Measurements from ENCODE around the gene PDE10A.
"Not testable (repeated sequence)": the region's sequence is repeated elsewhere in the genome, so short reads cannot be mapped to it uniquely, and the experiment has no call there.

Gene PDE10A

DNA sequence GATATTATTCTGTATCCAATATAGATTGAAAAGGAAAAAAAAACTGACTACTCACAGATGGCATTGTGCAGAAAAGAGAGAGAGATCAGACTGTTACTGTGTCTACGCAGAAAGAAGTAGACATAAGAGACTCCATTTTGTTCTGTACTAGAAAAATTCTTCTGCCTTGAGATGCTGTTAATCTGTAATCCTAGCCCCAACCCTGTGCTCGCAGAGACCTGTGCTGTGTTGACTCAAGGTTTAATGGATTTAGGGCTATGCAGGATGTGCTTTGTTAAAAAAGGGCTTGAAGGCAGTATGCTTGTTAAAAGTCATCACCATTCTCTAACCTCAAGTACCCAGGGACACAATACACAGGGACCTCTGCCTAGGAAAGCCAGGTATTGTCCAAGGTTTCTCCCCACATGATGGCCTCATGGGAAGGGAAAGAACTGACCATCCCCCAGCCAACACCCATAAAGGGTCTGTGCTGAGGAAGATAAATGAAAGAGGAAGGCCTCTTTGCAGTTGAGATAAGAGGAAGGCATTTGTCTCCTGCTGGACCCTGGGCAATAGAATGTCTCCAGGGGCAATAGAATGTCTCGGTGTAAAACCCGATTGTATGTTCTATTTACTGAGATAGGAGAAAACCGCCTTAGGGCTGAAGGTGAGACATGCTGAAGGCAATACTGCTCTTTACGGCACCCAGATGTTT lies 162.7 kb downstream of the PDE10A start:
- not testable (repeated sequence) for H2AFZ ChIP-seq (ENCODE audit: low read length, unreplicated experiment); H3K4me1 ChIP-seq (ENCODE audit: control insufficient read depth, insufficient read depth, low read length, unreplicated experiment); H3K79me2 ChIP-seq (ENCODE audit: control insufficient read depth, insufficient read depth, low read length, unreplicated experiment); H3K27ac ChIP-seq (ENCODE audit: low read depth, low read length); H3K27me3 ChIP-seq (ENCODE audit: insufficient read depth, low read length); H3K36me3 ChIP-seq (ENCODE audit: insufficient read depth, low read length); H3K4me3 ChIP-seq (ENCODE audit: low read depth, low read length)

DNA sequence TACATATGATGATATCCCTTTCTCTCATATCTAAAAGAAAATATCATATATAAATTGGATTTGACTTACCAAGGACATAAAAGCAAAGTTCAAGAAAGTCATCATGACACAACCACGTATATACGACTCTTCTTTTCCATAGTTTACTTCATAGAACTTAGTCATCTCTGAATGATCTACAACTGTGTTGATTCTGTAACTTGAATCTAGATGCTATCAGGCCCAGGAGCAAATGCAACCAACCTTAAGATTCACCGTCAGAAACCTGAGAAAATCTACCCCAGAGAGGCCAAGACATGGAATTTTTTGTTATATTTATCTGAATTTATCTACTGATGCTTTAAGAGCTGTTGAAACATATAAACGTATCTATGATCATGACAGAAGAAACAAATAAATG lies 165.6 kb downstream of the PDE10A start:
- no peaks in the 10 kb centered on the region for H3K27me3 ChIP-seq (ENCODE audit: insufficient read depth, low read length)
- H3K4me1 ChIP-seq (ENCODE audit: control insufficient read depth, insufficient read depth, low read length, unreplicated experiment): no peaks in the 10 kb centered on the region
- H3K36me3 ChIP-seq (ENCODE audit: insufficient read depth, low read length): no peaks in the 10 kb centered on the region
- no peak overlapping the region for H2AFZ ChIP-seq (ENCODE audit: low read length, unreplicated experiment)
- no peak overlapping the region for H3K4me3 ChIP-seq (ENCODE audit: low read depth, low read length)
- H3K27ac ChIP-seq (ENCODE audit: low read depth, low read length): no peak overlapping the region
- no peaks in the 10 kb centered on the region for H3K79me2 ChIP-seq (ENCODE audit: control insufficient read depth, insufficient read depth, low read length, unreplicated experiment)

DNA sequence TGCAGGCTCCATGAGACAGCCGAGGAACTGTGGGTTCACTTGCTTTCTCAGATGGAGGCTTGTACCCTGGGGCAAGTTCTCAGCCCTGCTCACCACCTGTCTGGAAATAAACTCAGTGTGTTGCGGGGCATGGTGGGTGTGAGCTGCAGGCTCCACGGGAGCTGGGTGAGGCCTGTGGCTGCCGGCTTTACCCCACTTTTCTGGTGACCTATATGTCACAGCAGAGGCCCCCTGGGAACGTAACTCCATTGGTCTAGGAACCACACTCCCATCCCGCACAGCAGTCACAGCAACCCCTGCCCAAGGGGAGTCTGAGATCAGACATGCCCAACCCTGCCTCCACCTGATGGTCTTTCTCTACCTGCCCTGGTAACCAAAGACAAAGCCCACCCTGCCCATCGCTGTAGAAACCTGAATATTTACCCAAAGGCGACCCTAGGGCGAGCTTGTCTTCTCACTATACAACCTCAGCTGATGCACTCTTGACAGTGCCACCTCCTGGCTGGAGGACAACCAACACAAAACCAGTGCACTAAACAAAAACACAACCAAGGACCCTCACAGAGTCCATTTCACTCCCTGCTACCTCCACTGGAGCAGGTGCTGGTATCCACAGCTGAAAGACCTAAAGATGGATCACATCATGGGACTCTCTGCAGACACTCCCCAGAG lies 174.3 kb downstream of the PDE10A start:
- Histone ChIP-seq H2AFZ (ENCODE audit: low read length, unreplicated experiment) (no peak overlapping the region), H3K27me3 (ENCODE audit: insufficient read depth, low read length) (no peaks in the 10 kb centered on the region), H3K4me3 (ENCODE audit: low read depth, low read length) (no peak overlapping the region), H3K36me3 (ENCODE audit: insufficient read depth, low read length) (no peaks in the 10 kb centered on the region), H3K27ac (ENCODE audit: low read depth, low read length) (no peak overlapping the region), H3K4me1 (ENCODE audit: control insufficient read depth, insufficient read depth, low read length, unreplicated experiment) (no peaks in the 10 kb centered on the region), H3K79me2 (ENCODE audit: control insufficient read depth, insufficient read depth, low read length, unreplicated experiment) (no peaks in the 10 kb centered on the region)

DNA sequence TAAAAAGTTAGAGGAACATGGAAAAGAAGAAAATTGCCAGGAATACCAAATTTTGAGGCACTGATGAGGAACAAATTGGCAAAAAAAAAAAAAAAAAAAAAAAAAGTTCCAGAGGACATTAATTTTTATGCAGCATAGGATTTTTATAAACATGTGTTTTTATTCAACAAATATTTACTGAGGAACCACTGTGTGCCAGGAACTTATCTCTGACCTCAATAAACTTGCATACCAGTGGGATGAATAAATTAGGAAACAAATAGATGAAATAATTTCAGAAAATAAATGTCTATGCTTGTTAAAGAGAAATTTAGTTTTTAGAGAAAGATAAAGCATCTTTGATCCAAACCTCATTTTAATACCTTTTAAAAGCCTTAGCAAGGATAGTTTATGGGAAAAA lies 175.1 kb downstream of the PDE10A start:
- no peaks in the 10 kb centered on the region for H3K36me3 ChIP-seq (ENCODE audit: insufficient read depth, low read length)
- no peak overlapping the region for H3K27ac ChIP-seq (ENCODE audit: low read depth, low read length)
- no peak overlapping the region for H3K4me3 ChIP-seq (ENCODE audit: low read depth, low read length)
- no peak overlapping the region for H2AFZ ChIP-seq (ENCODE audit: low read length, unreplicated experiment)
- no peaks in the 10 kb centered on the region for H3K79me2 ChIP-seq (ENCODE audit: control insufficient read depth, insufficient read depth, low read length, unreplicated experiment)
- H3K27me3 ChIP-seq (ENCODE audit: insufficient read depth, low read length): no peaks in the 10 kb centered on the region
- no peaks in the 10 kb centered on the region for H3K4me1 ChIP-seq (ENCODE audit: control insufficient read depth, insufficient read depth, low read length, unreplicated experiment)

DNA sequence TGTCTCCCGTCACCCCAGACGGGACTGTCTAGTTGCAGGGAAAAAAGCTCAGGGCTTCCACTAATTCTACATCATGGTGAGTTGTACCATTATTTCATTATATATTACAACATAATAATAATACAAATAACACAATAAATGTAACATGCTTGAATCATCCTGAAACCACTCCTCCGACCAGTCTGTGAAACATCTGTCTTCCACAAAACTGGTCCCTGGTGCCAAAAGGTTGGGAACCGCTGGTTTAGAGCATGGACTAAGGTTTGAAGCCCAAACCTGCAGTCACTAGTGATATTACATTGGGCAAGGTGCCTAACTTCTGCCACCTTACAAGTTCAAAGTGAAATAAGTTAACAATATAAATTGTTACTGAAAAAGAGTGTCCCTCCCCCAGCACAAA lies 175.7 kb downstream of the PDE10A start:
- no peak overlapping the region for H3K4me3 ChIP-seq (ENCODE audit: low read depth, low read length)
- H3K36me3 ChIP-seq (ENCODE audit: insufficient read depth, low read length): no peaks in the 10 kb centered on the region
- H3K27ac ChIP-seq (ENCODE audit: low read depth, low read length): no peak overlapping the region
- H3K27me3 ChIP-seq (ENCODE audit: insufficient read depth, low read length): no peaks in the 10 kb centered on the region
- H2AFZ ChIP-seq (ENCODE audit: low read length, unreplicated experiment): no peak overlapping the region
- H3K79me2 ChIP-seq (ENCODE audit: control insufficient read depth, insufficient read depth, low read length, unreplicated experiment): no peaks in the 10 kb centered on the region
- H3K4me1 ChIP-seq (ENCODE audit: control insufficient read depth, insufficient read depth, low read length, unreplicated experiment): no peaks in the 10 kb centered on the region

DNA sequence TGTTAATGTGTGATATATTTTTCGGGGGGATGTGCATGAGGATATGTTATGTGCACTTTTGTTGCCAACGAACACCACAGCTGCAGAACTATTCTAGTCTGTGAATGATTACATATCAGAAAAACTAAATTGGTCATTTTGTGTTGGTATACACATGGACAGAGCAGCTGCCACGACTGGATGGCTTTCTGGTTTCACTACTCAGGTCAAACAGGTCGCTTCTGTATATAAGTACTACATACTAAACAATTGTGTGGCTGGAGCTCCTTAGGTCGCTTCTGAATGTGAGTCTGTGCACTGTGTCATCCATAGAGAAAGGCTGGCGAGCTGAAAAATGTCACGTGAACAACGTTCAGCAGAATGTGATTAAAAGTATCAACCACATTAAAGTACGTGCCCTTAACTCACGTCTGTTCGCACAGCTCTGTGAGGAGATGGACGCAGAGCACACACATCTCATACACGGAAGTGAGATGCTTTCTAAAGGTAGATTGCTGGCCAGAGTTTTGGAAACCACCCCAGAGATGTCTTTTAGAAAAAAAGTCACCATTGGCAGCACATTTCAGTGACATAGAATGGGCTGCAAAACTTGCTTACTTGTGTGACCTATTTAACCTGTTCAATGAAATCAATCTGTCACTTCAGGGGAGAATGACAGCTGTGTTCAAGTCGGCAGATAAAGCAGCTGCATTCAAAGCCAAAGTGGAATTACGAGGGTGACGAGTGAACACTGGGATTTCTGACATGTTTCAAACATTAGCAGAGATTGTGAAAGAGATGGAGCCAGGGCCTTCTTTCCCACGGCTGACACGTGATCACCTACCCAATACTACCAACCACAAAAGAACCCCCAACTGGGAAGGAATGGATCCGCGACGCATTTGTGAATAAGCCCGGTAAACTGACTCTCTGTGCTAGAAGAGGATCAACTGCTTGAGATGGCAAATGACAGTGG lies 176.6 kb downstream of the PDE10A start:
- Histone ChIP-seq H3K79me2 (ENCODE audit: control insufficient read depth, insufficient read depth, low read length, unreplicated experiment) (no peaks in the 10 kb centered on the region), H3K27ac (ENCODE audit: low read depth, low read length) (no peak overlapping the region), H3K4me3 (ENCODE audit: low read depth, low read length) (no peak overlapping the region), H3K27me3 (ENCODE audit: insufficient read depth, low read length) (no peaks in the 10 kb centered on the region), H3K4me1 (ENCODE audit: control insufficient read depth, insufficient read depth, low read length, unreplicated experiment) (no peaks in the 10 kb centered on the region), H2AFZ (ENCODE audit: low read length, unreplicated experiment) (no peak overlapping the region), H3K36me3 (ENCODE audit: insufficient read depth, low read length) (no peaks in the 10 kb centered on the region)

DNA sequence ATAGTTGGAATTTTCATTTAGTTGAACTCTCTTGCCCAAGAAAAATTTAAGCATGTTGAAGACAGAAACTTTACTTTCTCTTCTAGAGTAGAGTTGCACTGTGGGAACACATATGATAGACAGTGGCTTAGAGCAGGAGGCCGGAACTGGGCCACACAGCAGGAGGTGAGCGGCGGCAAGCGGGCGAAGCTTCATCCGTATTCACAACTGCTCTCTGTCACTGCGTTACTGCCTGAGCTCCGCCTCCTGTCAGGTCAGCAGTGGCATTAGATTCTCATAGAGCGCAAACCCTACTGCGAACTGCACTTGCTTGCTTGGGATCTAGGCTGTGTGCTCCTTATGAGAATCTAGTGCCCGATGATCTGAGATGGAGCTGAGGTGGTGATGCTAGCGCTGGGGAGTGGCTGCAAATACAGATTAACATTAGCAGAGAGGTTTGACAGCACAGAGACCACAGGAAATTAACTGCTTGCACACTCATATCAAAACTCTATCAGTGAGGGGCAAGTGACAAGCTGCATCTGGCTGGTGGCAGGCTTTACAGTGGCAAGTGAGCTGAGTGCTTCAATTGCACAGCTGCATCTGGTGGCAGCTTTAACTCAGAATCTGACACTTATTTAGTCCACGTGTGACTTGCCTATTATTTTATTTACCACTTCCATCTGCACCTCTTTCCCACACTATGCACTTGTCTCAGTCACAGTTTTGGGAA lies 178.7 kb downstream of the PDE10A start:
- Histone ChIP-seq H2AFZ (ENCODE audit: low read length, unreplicated experiment) (no peak overlapping the region), H3K4me1 (ENCODE audit: control insufficient read depth, insufficient read depth, low read length, unreplicated experiment) (no peaks in the 10 kb centered on the region)

DNA sequence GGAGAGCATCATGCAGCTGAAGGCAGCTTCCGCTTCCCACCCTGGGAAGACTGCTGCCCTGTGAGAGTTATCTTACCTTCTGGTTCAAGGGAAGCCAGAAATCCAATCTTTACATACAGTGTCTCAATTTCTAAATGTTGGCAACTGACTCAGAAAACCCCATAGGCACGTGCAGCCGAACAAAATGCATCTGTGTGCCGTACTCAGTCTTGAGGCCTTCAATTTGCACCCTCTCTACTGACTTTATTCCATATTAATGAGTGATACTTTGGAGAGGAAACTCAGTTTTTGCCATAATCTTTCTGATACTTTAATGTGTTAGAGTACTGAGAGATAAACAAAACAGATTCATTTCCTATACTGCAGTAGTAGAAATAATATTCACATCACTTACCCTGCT lies 181.1 kb downstream of the PDE10A start:
- H3K27ac ChIP-seq (ENCODE audit: low read depth, low read length): no peak overlapping the region
- H3K4me1 ChIP-seq (ENCODE audit: control insufficient read depth, insufficient read depth, low read length, unreplicated experiment): no peaks in the 10 kb centered on the region
- H3K36me3 ChIP-seq (ENCODE audit: insufficient read depth, low read length): no peaks in the 10 kb centered on the region
- H3K79me2 ChIP-seq (ENCODE audit: control insufficient read depth, insufficient read depth, low read length, unreplicated experiment): no peaks in the 10 kb centered on the region
- H3K4me3 ChIP-seq (ENCODE audit: low read depth, low read length): no peak overlapping the region
- no peaks in the 10 kb centered on the region for H3K27me3 ChIP-seq (ENCODE audit: insufficient read depth, low read length)
- H2AFZ ChIP-seq (ENCODE audit: low read length, unreplicated experiment): no peak overlapping the region

More for the DNA sequence above, 178.7 kb downstream of the PDE10A start:
- Histone ChIP-seq H3K4me3 (ENCODE audit: low read depth, low read length) (no peak overlapping the region), H3K79me2 (ENCODE audit: control insufficient read depth, insufficient read depth, low read length, unreplicated experiment) (no peaks in the 10 kb centered on the region), H3K27ac (ENCODE audit: low read depth, low read length) (no peak overlapping the region), H3K36me3 (ENCODE audit: insufficient read depth, low read length) (no peaks in the 10 kb centered on the region), H3K27me3 (ENCODE audit: insufficient read depth, low read length) (no peaks in the 10 kb centered on the region)

DNA sequence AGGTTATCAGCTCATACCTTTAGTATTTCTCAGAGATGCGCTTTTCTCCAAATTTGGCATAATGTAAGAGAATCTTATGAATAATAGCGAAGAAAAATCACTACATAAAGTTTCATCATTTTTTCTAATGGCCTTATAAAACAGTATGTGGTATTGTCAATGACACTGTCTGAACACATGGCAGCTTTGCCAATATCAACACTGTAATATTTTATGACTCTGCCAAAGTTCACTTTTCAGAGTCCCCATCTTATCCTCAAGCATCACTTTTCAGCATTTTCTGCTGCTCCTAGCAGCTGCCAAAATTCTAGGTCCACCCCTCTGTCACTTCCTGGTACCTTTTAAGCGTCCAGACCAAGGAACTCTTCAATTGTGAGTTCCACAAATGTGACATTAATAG lies 182.1 kb downstream of the PDE10A start:
- H3K27me3 ChIP-seq (ENCODE audit: insufficient read depth, low read length): no peaks in the 10 kb centered on the region
- no peaks in the 10 kb centered on the region for H3K4me1 ChIP-seq (ENCODE audit: control insufficient read depth, insufficient read depth, low read length, unreplicated experiment)
- H3K27ac ChIP-seq (ENCODE audit: low read depth, low read length): no peak overlapping the region
- no peak overlapping the region for H2AFZ ChIP-seq (ENCODE audit: low read length, unreplicated experiment)
- no peaks in the 10 kb centered on the region for H3K79me2 ChIP-seq (ENCODE audit: control insufficient read depth, insufficient read depth, low read length, unreplicated experiment)
- H3K4me3 ChIP-seq (ENCODE audit: low read depth, low read length): no peak overlapping the region
- H3K36me3 ChIP-seq (ENCODE audit: insufficient read depth, low read length): no peaks in the 10 kb centered on the region

DNA sequence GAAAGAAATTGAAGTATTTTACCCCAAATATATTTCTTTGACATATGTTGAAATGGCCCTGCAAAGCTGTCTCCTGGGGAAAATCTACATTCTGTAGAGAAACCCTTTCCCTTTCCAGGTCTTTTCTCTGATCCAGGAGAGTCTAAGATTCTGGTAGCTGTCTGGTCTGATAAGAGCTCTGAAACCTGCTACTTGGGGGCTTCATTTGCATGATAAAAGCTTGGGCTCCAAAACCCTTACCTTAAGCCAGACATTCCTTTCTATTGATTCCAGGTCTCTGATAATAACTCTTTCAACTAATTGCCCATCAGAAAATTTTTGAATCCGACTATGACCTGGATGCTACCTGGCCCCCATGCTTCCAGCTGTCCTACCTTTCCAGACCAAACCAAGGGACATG lies 184.5 kb downstream of the PDE10A start:
- Histone ChIP-seq H3K27ac (ENCODE audit: low read depth, low read length) (no peak overlapping the region), H3K27me3 (ENCODE audit: insufficient read depth, low read length) (no peaks in the 10 kb centered on the region), H3K79me2 (ENCODE audit: control insufficient read depth, insufficient read depth, low read length, unreplicated experiment) (no peaks in the 10 kb centered on the region), H3K36me3 (ENCODE audit: insufficient read depth, low read length) (no peaks in the 10 kb centered on the region), H2AFZ (ENCODE audit: low read length, unreplicated experiment) (no peak overlapping the region), H3K4me3 (ENCODE audit: low read depth, low read length) (no peak overlapping the region), H3K4me1 (ENCODE audit: control insufficient read depth, insufficient read depth, low read length, unreplicated experiment) (no peaks in the 10 kb centered on the region)

Data from ACC112 (cell line).